ENCODE measurements around the gene PNLIPRP2. TPM values are rescaled to one million over a fixed set of nuclear protein-coding genes. Genes with fewer than 3 reads are reported as not detected.

Gene PNLIPRP2
- total RNA-seq, 2 experiments from 2014 or later: not detected

GRCh38 chr10:116621476-116621875 is 723 bp downstream of the PNLIPRP2 start:
- no peaks in the 10 kb centered on the region for H3K9me3 Mint-ChIP-seq (ENCODE audit: insufficient read depth)
- H3K4me1 Mint-ChIP-seq (ENCODE audit: low read depth): no peaks in the 10 kb centered on the region
- ATAC-seq: no peak
- no peak for DNase-seq
- POLR2A ChIA-PET: no interaction called here
- CTCF ChIA-PET: no interaction called here
- H3K36me3 Mint-ChIP-seq (ENCODE audit: low read depth): no peaks in the 10 kb centered on the region
- H3K4me3 Mint-ChIP-seq: no peak overlapping the region
- H3K27me3 Mint-ChIP-seq (ENCODE audit: low read depth): peaks cover 1% of the 10 kb centered on the region
- no peak overlapping the region for H3K27ac Mint-ChIP-seq

GRCh38 chr10:116621934-116622655 is 1.3 kb downstream of the PNLIPRP2 start:
- ATAC-seq: no peak
- no peak overlapping the region for H3K4me3 Mint-ChIP-seq
- CTCF ChIA-PET: no interaction called here
- H3K36me3 Mint-ChIP-seq (ENCODE audit: low read depth): no peaks in the 10 kb centered on the region
- H3K27ac Mint-ChIP-seq: no peak overlapping the region
- no peaks in the 10 kb centered on the region for H3K4me1 Mint-ChIP-seq (ENCODE audit: low read depth)
- no peaks in the 10 kb centered on the region for H3K9me3 Mint-ChIP-seq (ENCODE audit: insufficient read depth)
- DNase-seq: no peak
- POLR2A ChIA-PET: no interaction called here
- peaks cover 4% of the 10 kb centered on the region for H3K27me3 Mint-ChIP-seq (ENCODE audit: low read depth)

GRCh38 chr10:116625845-116626244 is 5.1 kb downstream of the PNLIPRP2 start:
- no peaks in the 10 kb centered on the region for H3K36me3 Mint-ChIP-seq (ENCODE audit: low read depth)
- no peak overlapping the region for H3K4me3 Mint-ChIP-seq
- ChIA-PET POLR2A (no interaction called here), CTCF (no interaction called here)
- peaks cover 13% of the 10 kb centered on the region for H3K27me3 Mint-ChIP-seq (ENCODE audit: low read depth)
- ATAC-seq (no peak), DNase-seq (no peak)
- no peak overlapping the region for H3K27ac Mint-ChIP-seq
- H3K9me3 Mint-ChIP-seq (ENCODE audit: insufficient read depth): no peaks in the 10 kb centered on the region
- no peaks in the 10 kb centered on the region for H3K4me1 Mint-ChIP-seq (ENCODE audit: low read depth)

- Mint-ChIP-seq H3K4me1 (ENCODE audit: low read depth) (no peaks in the 10 kb centered on the region), H3K4me3 (no peak overlapping the region), H3K27me3 (ENCODE audit: low read depth) (peaks cover 13% of the 10 kb centered on the region), H3K9me3 (ENCODE audit: insufficient read depth) (no peaks in the 10 kb centered on the region), H3K27ac (no peak overlapping the region), H3K36me3 (ENCODE audit: low read depth) (no peaks in the 10 kb centered on the region)
- POLR2A ChIA-PET: no interaction called here
- ATAC-seq: no peak
- CTCF ChIA-PET: no interaction called here
- no peak for DNase-seq
Observed at GRCh38 chr10:116626815-116627214, 6.1 kb downstream of the PNLIPRP2 start.

- ChIA-PET POLR2A (no interaction called here), CTCF (interaction anchor here (0.5 kb wide), 1 partner anchor 134 kb away, joined by 4 read pairs; no protein-coding TSS in a partner anchor)
- ATAC-seq (no peak), DNase-seq (no peak)
- H3K27me3 Mint-ChIP-seq (ENCODE audit: low read depth): peaks cover 13% of the 10 kb centered on the region
- H3K36me3 Mint-ChIP-seq (ENCODE audit: low read depth): no peaks in the 10 kb centered on the region
- H3K4me3 Mint-ChIP-seq: no peak overlapping the region
- H3K27ac Mint-ChIP-seq: no peak overlapping the region
- H3K9me3 Mint-ChIP-seq (ENCODE audit: insufficient read depth): no peaks in the 10 kb centered on the region
- H3K4me1 Mint-ChIP-seq (ENCODE audit: low read depth): no peaks in the 10 kb centered on the region
Observed at GRCh38 chr10:116627386-116627933, 6.7 kb downstream of the PNLIPRP2 start.

GRCh38 chr10:116629340-116629739 is 8.6 kb downstream of the PNLIPRP2 start:
- H3K4me3 Mint-ChIP-seq: no peak overlapping the region
- H3K36me3 Mint-ChIP-seq (ENCODE audit: low read depth): no peaks in the 10 kb centered on the region
- no peak overlapping the region for H3K27ac Mint-ChIP-seq
- DNase-seq (no peak), ATAC-seq (no peak)
- peaks cover 13% of the 10 kb centered on the region for H3K27me3 Mint-ChIP-seq (ENCODE audit: low read depth)
- H3K4me1 Mint-ChIP-seq (ENCODE audit: low read depth): no peaks in the 10 kb centered on the region
- no peaks in the 10 kb centered on the region for H3K9me3 Mint-ChIP-seq (ENCODE audit: insufficient read depth)
- CTCF ChIA-PET: no interaction called here
- POLR2A ChIA-PET: no interaction called here

GRCh38 chr10:116630020-116630419 is 9.3 kb downstream of the PNLIPRP2 start:
- DNase-seq (no peak), ATAC-seq (no peak)
- no peaks in the 10 kb centered on the region for H3K36me3 Mint-ChIP-seq (ENCODE audit: low read depth)
- ChIA-PET CTCF (no interaction called here), POLR2A (no interaction called here)
- H3K27ac Mint-ChIP-seq: no peak overlapping the region
- no peaks in the 10 kb centered on the region for H3K9me3 Mint-ChIP-seq (ENCODE audit: insufficient read depth)
- H3K4me3 Mint-ChIP-seq: no peak overlapping the region
- H3K27me3 Mint-ChIP-seq (ENCODE audit: low read depth): peaks cover 13% of the 10 kb centered on the region
- no peaks in the 10 kb centered on the region for H3K4me1 Mint-ChIP-seq (ENCODE audit: low read depth)

- POLR2A ChIA-PET: no interaction called here
- H3K27ac Mint-ChIP-seq: no peak overlapping the region
- no peaks in the 10 kb centered on the region for H3K4me1 Mint-ChIP-seq (ENCODE audit: low read depth)
- no peak for DNase-seq
- CTCF ChIA-PET: no interaction called here
- peaks cover 11% of the 10 kb centered on the region for H3K27me3 Mint-ChIP-seq (ENCODE audit: low read depth)
- no peak overlapping the region for H3K4me3 Mint-ChIP-seq
- ATAC-seq: no peak
- no peaks in the 10 kb centered on the region for H3K9me3 Mint-ChIP-seq (ENCODE audit: insufficient read depth)
- H3K36me3 Mint-ChIP-seq (ENCODE audit: low read depth): no peaks in the 10 kb centered on the region
Observed at GRCh38 chr10:116631871-116632295, 11.1 kb downstream of the PNLIPRP2 start.

- Mint-ChIP-seq H3K9me3 (ENCODE audit: insufficient read depth) (no peaks in the 10 kb centered on the region), H3K4me3 (no peak overlapping the region), H3K4me1 (ENCODE audit: low read depth) (no peaks in the 10 kb centered on the region), H3K27ac (no peak overlapping the region), H3K27me3 (ENCODE audit: low read depth) (peaks cover 11% of the 10 kb centered on the region), H3K36me3 (ENCODE audit: low read depth) (no peaks in the 10 kb centered on the region)
- ChIA-PET CTCF (no interaction called here), POLR2A (no interaction called here)
- DNase-seq: no peak
- no peak for ATAC-seq
Observed at GRCh38 chr10:116632596-116633215, 12.0 kb downstream of the PNLIPRP2 start.

- H3K36me3 Mint-ChIP-seq (ENCODE audit: low read depth): no peaks in the 10 kb centered on the region
- POLR2A ChIA-PET: no interaction called here
- CTCF ChIA-PET: no interaction called here
- no peaks in the 10 kb centered on the region for H3K4me1 Mint-ChIP-seq (ENCODE audit: low read depth)
- H3K27ac Mint-ChIP-seq: no peak overlapping the region
- H3K9me3 Mint-ChIP-seq (ENCODE audit: insufficient read depth): no peaks in the 10 kb centered on the region
- ATAC-seq (no peak), DNase-seq (no peak)
- H3K27me3 Mint-ChIP-seq (ENCODE audit: low read depth): peaks cover 11% of the 10 kb centered on the region
- no peak overlapping the region for H3K4me3 Mint-ChIP-seq
Observed at GRCh38 chr10:116633216-116633600, 12.5 kb downstream of the PNLIPRP2 start.

GRCh38 chr10:116634126-116634975 is 13.6 kb downstream of the PNLIPRP2 start:
- Mint-ChIP-seq H3K4me1 (ENCODE audit: low read depth) (no peaks in the 10 kb centered on the region), H3K27me3 (ENCODE audit: low read depth) (peaks cover 6% of the 10 kb centered on the region), H3K9me3 (ENCODE audit: insufficient read depth) (no peaks in the 10 kb centered on the region), H3K4me3 (no peak overlapping the region), H3K27ac (no peak overlapping the region), H3K36me3 (ENCODE audit: low read depth) (no peaks in the 10 kb centered on the region)
- ChIA-PET POLR2A (no interaction called here), CTCF (no interaction called here)
- ATAC-seq (no peak), DNase-seq (no peak)

GRCh38 chr10:116636385-116636784 is 15.6 kb downstream of the PNLIPRP2 start:
- no peak overlapping the region for H3K27ac Mint-ChIP-seq
- DNase-seq (no peak), ATAC-seq (no peak)
- no peaks in the 10 kb centered on the region for H3K4me1 Mint-ChIP-seq (ENCODE audit: low read depth)
- H3K36me3 Mint-ChIP-seq (ENCODE audit: low read depth): no peaks in the 10 kb centered on the region
- H3K9me3 Mint-ChIP-seq (ENCODE audit: insufficient read depth): no peaks in the 10 kb centered on the region
- ChIA-PET CTCF (no interaction called here), POLR2A (no interaction called here)
- no peak overlapping the region for H3K4me3 Mint-ChIP-seq
- peaks cover 11% of the 10 kb centered on the region for H3K27me3 Mint-ChIP-seq (ENCODE audit: low read depth)
